Cardiac fibroblast (primary cell): ENCODE measurements around the gene EXOC6.
"Not testable (repeated sequence)": the region's sequence is repeated elsewhere in the genome, so short reads cannot be mapped to it uniquely, and the experiment has no call there.

Experiments
- DNase-seq, 2 donors: peaks; one replicate each; pipeline versions ENCODE4 v3.0.0 to v3.0.0-alpha.2; 2010; ENCODE audit warnings: low read depth in 2 of 2
- H3K4me3 ChIP-seq, 2 donors: replicated peaks in 1 of 2; 1 replicate in 1 of 2; 2 replicates in 1 of 2; pipeline ENCODE4 v1.5.1; 2011; ENCODE audit warnings: low read depth in 2 of 2, low read length in 2 of 2, mild to moderate bottlenecking in 2 of 2, moderate library complexity in 1 of 2
- CTCF ChIP-seq: IDR thresholded peaks from one replicate; pipeline ENCODE4 v1.5.1; 2011; ENCODE audit warnings: low read depth, mild to moderate bottlenecking, low read length, inconsistent platforms

EXOC6 gene

GRCh38 chr10:93090619-93091018 is 242.3 kb downstream of the EXOC6 start:
- no peak overlapping the region for H3K4me3 ChIP-seq
- TF ChIP-seq CTCF: no peak
- no peak for DNase-seq

GRCh38 chr10:93091960-93092359 is 243.6 kb downstream of the EXOC6 start:
- H3K4me3 ChIP-seq: no peak overlapping the region
- DNase-seq: no peak
- TF ChIP-seq CTCF: no peak

- DNase-seq: no peak
- TF ChIP-seq CTCF: peak; percentile 11
- H3K4me3 ChIP-seq: no peak overlapping the region
These were observed 246.9 kb downstream of the EXOC6 start for GRCh38 chr10:93095225-93095624.

GRCh38 chr10:93096901-93097300 is 248.6 kb downstream of the EXOC6 start:
- no peak overlapping the region for H3K4me3 ChIP-seq
- no peak for DNase-seq
- TF ChIP-seq CTCF: no peak

- no peak for TF ChIP-seq CTCF
- DNase-seq: no peak
These were observed 249.1 kb downstream of the EXOC6 start for GRCh38 chr10:93097386-93097785.

GRCh38 chr10:93098816-93099215 is 250.5 kb downstream of the EXOC6 start:
- DNase-seq: no peak
- TF ChIP-seq CTCF: no peak
- H3K4me3 ChIP-seq: no peak overlapping the region

More at GRCh38 chr10:93097386-93097785, 249.1 kb downstream of the EXOC6 start:
- H3K4me3 ChIP-seq: no peak overlapping the region

GRCh38 chr10:93099670-93100069 is 251.3 kb downstream of the EXOC6 start:
- TF ChIP-seq CTCF: no peak
- no peak for DNase-seq
- H3K4me3 ChIP-seq: no peak overlapping the region

- H3K4me3 ChIP-seq, DNase-seq: not testable (repeated sequence)
These were observed 252.8 kb downstream of the EXOC6 start for GRCh38 chr10:93101148-93101547.
